KOPT-K1 (cell line): ENCODE data around the gene STX8.
A peak's percentile ranks its signal among the peaks of the same experiment; 100 is the strongest.

Experiments
- H3K27ac ChIP-seq: fragments of 200-600 bp; sonication (generic); 2 replicates; pipeline ENCODE4 v1.5.1; 2016; ENCODE audit warnings: antibody characterized with exemption, mild to moderate bottlenecking, low read depth, low read length; ENCODE audit not compliant: poor library complexity, severe bottlenecking
- H3K36me3 ChIP-seq: fragments of 200-600 bp; sonication (generic); 2 replicates; pipeline ENCODE4 v1.5.1; 2017; ENCODE audit warnings: antibody characterized with exemption, mild to moderate bottlenecking, low read length, moderate library complexity; ENCODE audit not compliant: insufficient read depth
- H3K9me3 ChIP-seq: fragments of 200-600 bp; sonication (generic); 2 replicates; pipeline ENCODE4 v1.5.1; 2017; ENCODE audit warnings: antibody characterized with exemption, low read length, mild to moderate bottlenecking; ENCODE audit not compliant: insufficient read depth, poor library complexity, severe bottlenecking

STX8 gene

DNA sequence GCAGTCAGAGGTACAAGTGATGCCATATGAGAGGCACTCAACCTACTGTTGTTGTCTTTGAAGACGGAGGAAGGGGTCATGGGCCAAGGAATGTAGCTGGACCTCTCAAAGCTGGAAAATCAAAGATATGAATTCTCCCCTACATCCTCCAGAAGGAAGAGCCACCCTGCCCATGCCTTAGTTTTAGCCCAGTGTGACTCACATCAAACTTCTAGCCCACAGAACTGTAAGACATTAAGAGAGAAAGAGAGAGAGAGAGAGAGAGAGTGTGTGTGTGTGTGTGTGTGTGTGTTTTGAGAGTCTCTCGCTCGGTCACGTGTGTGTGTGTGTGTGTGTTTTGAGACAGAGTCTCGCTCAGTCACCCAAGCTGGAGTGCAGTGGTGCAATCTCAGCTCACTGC, 87.1 kb downstream of the STX8 start:
- Histone ChIP-seq H3K36me3 (peaks cover 11% of the 10 kb centered on the region; the same call in 1 of the 2 replicates), H3K27ac (no peak overlapping the region), H3K9me3 (no peaks in the 10 kb centered on the region)

- no peak overlapping the region for H3K27ac ChIP-seq
Measured at GRCh38 chr17:9487406-9487805, 88.2 kb downstream of the STX8 start.

GRCh38 chr17:9484789-9485188, 90.8 kb downstream of the STX8 start:
- H3K9me3 ChIP-seq, result no peaks in the 10 kb centered on the region
- H3K36me3 ChIP-seq, result no peaks in the 10 kb centered on the region
- H3K27ac ChIP-seq, result no peak overlapping the region

More at GRCh38 chr17:9487406-9487805, 88.2 kb downstream of the STX8 start:
- Histone ChIP-seq H3K36me3 (peaks cover 11% of the 10 kb centered on the region; the same call in 1 of the 2 replicates), H3K9me3 (no peaks in the 10 kb centered on the region)

DNA sequence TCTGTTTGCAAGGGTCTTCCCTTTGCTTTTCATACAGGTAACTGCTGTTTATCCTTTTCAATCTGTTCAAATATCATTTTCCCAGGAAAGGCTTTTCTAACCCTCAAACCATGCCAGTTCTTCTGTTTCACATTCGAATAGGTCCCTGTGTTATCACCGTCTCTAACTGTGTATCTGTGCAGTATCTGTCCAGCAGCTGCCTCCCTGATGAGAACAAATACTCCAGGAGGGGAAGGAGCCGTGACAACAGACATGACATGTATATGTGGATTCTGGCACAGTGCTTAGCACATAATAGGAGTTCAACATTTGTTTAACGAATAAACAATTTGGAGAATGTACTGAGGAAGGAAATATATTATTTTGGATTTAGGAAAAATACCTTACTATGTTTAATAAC, 95.7 kb downstream of the STX8 start:
- H3K36me3 ChIP-seq, result no peaks in the 10 kb centered on the region
- H3K27ac ChIP-seq, result no peak overlapping the region
- H3K9me3 ChIP-seq, result no peaks in the 10 kb centered on the region

- no peaks in the 10 kb centered on the region for H3K36me3 ChIP-seq
- no peak overlapping the region for H3K27ac ChIP-seq
- no peaks in the 10 kb centered on the region for H3K9me3 ChIP-seq
Measured at GRCh38 chr17:9478889-9479288, 96.7 kb downstream of the STX8 start.

GRCh38 chr17:9475101-9475658, 100.4 kb downstream of the STX8 start:
- no peak overlapping the region for H3K27ac ChIP-seq
- no peaks in the 10 kb centered on the region for H3K9me3 ChIP-seq
- H3K36me3 ChIP-seq, result no peaks in the 10 kb centered on the region

DNA sequence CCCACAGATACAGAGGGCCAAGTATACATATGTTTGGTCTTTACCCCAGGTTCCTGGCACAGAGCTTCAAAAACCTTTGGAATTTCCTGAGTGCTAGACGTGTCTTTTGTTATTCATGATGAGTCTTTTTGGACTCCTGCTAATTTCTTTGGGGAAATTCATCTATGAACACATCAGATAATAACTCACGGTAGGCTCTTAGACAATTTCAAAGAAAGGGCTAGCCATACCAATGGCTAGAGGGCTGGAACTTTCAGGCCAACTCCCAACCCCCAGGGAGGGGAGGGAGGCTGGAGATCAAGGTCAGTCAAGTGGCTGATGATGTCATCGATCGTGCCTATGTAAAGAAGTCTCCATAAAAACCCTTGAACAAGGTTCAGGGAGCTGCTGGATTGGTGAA, 101.9 kb downstream of the STX8 start:
- no peak overlapping the region for H3K27ac ChIP-seq
- no peaks in the 10 kb centered on the region for H3K36me3 ChIP-seq

GRCh38 chr17:9472541-9472940, 103.1 kb downstream of the STX8 start:
- Histone ChIP-seq H3K9me3 (no peaks in the 10 kb centered on the region), H3K27ac (no peak overlapping the region), H3K36me3 (no peaks in the 10 kb centered on the region)

More for the DNA sequence above, 101.9 kb downstream of the STX8 start:
- H3K9me3 ChIP-seq, result no peaks in the 10 kb centered on the region

DNA sequence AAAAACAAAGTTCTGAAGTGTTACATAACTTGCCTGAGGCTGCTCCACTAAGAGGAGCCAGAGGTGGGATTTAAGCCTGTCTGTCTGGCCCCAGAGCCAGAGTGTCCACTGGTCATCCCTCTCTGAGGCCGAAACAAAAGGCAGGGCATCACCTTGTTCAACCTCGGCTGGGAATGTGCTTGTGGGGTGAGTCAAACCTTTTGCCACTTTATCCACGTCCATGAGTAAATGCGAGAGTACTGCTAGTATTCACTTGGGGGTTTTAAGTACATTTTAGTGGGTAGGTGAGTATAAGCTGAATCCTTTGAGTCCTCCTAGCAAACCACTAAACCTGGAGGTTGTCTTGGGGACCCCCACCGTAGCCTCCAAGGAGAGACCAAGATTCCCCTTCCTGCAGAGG, 103.5 kb downstream of the STX8 start:
- Histone ChIP-seq H3K27ac (no peak overlapping the region), H3K36me3 (no peaks in the 10 kb centered on the region), H3K9me3 (no peaks in the 10 kb centered on the region)

DNA sequence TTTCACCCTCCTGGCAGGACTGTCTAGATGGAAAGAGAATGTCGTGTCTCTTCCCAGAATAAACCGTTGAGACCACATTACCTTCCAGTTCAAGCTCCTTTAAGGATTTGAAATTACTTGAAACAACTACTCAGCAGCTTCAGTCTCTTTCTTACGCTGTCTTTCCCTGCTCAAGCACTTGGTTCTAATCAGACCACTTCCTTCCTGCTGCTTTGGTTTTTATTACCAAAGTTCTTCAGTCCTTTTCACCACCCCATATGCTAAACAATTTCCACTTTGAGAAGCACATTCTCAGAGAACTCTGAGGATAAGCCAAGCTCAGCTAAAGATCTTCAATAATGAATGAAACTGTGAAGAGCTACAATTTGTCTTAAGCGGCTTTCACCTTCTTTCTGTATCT, 105.4 kb downstream of the STX8 start:
- H3K36me3 ChIP-seq, result no peaks in the 10 kb centered on the region
- no peaks in the 10 kb centered on the region for H3K9me3 ChIP-seq
- peak overlapping the region; percentile 74 for H3K27ac ChIP-seq

DNA sequence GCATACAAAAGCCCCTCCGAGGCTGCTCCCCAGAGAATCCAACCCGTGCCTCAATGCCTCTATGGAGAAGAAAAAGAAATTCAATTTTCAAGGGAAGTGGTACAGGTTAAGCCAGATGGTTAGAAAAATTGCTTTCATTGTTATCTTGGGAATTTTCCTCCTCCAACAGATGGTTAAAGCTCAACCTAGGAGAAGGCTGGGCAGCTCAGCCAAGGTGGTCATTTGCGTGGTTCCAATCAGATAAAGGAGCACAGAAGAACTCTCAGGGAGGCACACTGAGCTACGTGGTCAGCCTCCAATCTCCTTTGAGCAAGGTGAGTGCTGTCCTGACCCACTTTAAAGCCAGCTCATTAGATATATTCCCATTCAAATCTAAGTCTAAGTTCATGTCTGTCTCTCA, 106.7 kb downstream of the STX8 start:
- H3K27ac ChIP-seq, result peak overlapping the region; percentile 74
- H3K36me3 ChIP-seq, result no peaks in the 10 kb centered on the region
- no peaks in the 10 kb centered on the region for H3K9me3 ChIP-seq

DNA sequence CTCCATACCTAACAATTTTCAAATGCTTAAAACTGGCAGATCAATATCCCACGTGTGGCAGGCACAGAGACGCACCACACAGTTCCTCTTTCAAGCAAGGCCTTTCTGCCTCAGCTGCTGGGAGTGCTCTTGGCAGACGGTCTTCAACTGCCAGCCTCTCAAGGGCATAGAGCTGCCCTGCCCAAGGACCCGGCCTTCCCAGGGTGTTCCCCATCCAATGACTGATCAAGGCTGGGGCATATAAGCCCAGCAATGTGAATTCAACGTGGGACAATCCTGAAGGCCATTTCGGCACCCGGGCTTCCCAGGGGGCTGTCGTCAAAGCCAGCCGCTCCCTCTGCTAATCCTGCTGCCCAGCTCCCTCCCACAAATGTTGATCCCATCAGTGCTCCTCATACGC, 107.1 kb downstream of the STX8 start:
- H3K36me3 ChIP-seq, result no peaks in the 10 kb centered on the region

GRCh38 chr17:9467518-9467917, 108.1 kb downstream of the STX8 start:
- Histone ChIP-seq H3K27ac (no peak overlapping the region), H3K9me3 (no peaks in the 10 kb centered on the region), H3K36me3 (no peaks in the 10 kb centered on the region)

More for the DNA sequence above, 107.1 kb downstream of the STX8 start:
- Histone ChIP-seq H3K9me3 (no peaks in the 10 kb centered on the region), H3K27ac (peak overlapping the region; percentile 74)

GRCh38 chr17:9465210-9465921, 110.3 kb downstream of the STX8 start:
- Histone ChIP-seq H3K9me3 (no peaks in the 10 kb centered on the region), H3K27ac (no peak overlapping the region), H3K36me3 (no peaks in the 10 kb centered on the region)

GRCh38 chr17:9457005-9457404, 118.6 kb downstream of the STX8 start:
- H3K9me3 ChIP-seq, result no peaks in the 10 kb centered on the region
- no peak overlapping the region for H3K27ac ChIP-seq
- H3K36me3 ChIP-seq, result no peaks in the 10 kb centered on the region

GRCh38 chr17:9456330-9456729, 119.3 kb downstream of the STX8 start:
- no peak overlapping the region for H3K27ac ChIP-seq
- H3K36me3 ChIP-seq, result no peaks in the 10 kb centered on the region
- H3K9me3 ChIP-seq, result no peaks in the 10 kb centered on the region
